Type B pancreatic cell (in vitro differentiated cells): ENCODE results near the gene KCTD19. TPM values are rescaled to one million over a fixed set of nuclear protein-coding genes. Genes with fewer than 3 reads are reported as not detected.

Experiments
- DNase-seq: peaks from one replicate; pipeline ENCODE4 v3.0.0; 2021; ENCODE audit warnings: mixed read lengths; ENCODE audit not compliant: unreplicated experiment; ENCODE audit errors: extremely low spot score
- H3K27ac Mint-ChIP-seq: 2 replicates; pipeline ENCODE4 v1.8.0; 2021; ENCODE audit warnings: mild to moderate bottlenecking, mixed read lengths
- H3K27me3 Mint-ChIP-seq: 2 replicates; pipeline ENCODE4 v1.8.0; 2021; ENCODE audit warnings: mixed read lengths
- H3K36me3 Mint-ChIP-seq: 2 replicates; pipeline ENCODE4 v1.8.0; 2021; ENCODE audit warnings: mixed read lengths
- H3K4me1 Mint-ChIP-seq: one replicate; pipeline ENCODE4 v1.8.0; 2021; ENCODE audit warnings: mixed read lengths; ENCODE audit not compliant: unreplicated experiment
- H3K4me3 Mint-ChIP-seq: 2 replicates; pipeline ENCODE4 v1.8.0; 2021; ENCODE audit warnings: mild to moderate bottlenecking, mixed read lengths
- H3K9me3 Mint-ChIP-seq: 2 replicates; pipeline ENCODE4 v1.8.0; 2021; ENCODE audit warnings: mixed read lengths
- total RNA-seq: library from RNA; stranded (reverse); gene quantifications from 2 replicates; pipeline ENCODE4 v1.2.1, GENCODE V29; 2021; ENCODE audit warnings: low replicate concordance
- TF ChIP-seq, protein P1 (sequence below): fragments of 200-600 bp; sonication (generic); conservative IDR thresholded peaks from 2 replicates; pipeline ENCODE4 v1.5.0; 2021; ENCODE audit warnings: antibody characterized with exemption, mild to moderate bottlenecking

Gene KCTD19
- total RNA-seq, 1 donor from 2014 or later: 0.56 TPM

DNA sequence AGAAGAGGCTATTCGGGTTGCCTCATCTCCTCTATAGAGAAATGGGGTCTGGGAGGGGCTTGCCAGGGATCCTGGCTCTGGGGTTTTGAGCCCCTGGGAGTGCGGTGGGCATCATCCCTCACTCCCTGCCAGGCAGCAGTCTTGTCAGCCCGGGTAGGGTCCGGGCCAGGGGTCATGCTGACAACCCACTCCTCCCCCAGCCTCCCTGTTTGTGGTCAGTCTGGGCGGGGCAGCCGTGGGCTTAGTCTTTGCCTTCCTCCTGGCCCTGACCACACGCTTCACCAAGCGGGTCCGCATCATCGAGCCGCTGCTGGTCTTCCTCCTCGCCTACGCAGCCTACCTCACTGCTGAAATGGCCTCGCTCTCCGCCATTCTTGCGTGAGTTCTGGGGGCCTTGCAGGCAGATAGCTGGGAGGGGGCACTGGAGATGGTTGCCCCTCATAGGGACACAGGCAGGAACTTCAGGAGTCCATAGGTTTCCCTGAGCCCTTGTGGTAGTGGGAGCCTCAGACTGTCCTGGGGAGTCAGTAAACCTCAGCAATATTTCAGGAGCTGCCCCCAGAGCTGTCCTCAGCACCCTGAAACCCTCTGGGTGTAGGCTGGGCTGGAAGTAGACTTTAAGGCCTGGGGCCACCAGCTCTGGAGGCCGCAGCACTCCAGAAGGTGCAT lies 70.9 kb downstream of the KCTD19 start:
- no peak for DNase-seq
- Mint-ChIP-seq H3K4me3 (no peak overlapping the region), H3K27ac (no peak overlapping the region), H3K36me3 (no peaks in the 10 kb centered on the region), H3K4me1 (peaks cover 5% of the 10 kb centered on the region), H3K9me3 (no peaks in the 10 kb centered on the region), H3K27me3 (peaks cover 21% of the 10 kb centered on the region)
- TF ChIP-seq, protein P1, sequence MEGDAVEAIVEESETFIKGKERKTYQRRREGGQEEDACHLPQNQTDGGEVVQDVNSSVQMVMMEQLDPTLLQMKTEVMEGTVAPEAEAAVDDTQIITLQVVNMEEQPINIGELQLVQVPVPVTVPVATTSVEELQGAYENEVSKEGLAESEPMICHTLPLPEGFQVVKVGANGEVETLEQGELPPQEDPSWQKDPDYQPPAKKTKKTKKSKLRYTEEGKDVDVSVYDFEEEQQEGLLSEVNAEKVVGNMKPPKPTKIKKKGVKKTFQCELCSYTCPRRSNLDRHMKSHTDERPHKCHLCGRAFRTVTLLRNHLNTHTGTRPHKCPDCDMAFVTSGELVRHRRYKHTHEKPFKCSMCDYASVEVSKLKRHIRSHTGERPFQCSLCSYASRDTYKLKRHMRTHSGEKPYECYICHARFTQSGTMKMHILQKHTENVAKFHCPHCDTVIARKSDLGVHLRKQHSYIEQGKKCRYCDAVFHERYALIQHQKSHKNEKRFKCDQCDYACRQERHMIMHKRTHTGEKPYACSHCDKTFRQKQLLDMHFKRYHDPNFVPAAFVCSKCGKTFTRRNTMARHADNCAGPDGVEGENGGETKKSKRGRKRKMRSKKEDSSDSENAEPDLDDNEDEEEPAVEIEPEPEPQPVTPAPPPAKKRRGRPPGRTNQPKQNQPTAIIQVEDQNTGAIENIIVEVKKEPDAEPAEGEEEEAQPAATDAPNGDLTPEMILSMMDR: no peak

DNA sequence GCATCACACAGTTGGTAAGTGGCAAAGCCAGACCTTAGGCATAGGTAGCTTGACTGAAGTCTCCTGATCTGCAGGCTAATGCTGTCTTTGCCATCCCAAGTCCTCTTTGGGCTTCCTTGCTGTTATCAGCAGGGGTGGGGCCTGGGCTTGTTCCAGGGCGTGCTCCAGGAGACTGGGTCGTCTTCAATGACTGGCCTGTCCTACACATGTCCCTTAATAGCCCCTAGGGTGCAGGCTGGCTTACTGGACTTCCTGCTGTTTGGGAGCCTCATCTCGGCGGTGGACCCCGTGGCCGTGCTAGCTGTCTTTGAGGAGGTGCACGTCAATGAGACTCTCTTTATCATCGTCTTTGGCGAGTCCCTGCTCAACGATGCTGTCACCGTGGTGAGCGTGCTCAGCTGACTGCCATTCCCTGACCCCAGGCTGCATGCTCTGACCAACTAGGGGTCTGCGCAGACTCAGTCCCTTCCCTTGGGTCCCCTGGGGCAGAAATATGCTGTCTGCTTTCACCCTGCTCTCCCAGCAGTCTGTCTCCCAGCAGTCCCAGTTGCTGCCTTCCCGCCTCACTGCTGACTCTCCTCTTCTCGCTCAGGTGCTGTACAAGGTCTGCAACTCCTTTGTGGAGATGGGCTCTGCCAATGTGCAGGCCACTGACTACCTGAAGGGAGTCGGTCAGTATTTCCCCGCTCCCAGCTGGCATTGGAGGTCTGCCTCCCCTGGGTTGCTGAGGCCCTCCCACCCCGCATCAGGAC lies 71.6 kb downstream of the KCTD19 start:
- H3K27me3 Mint-ChIP-seq: peaks cover 24% of the 10 kb centered on the region
- no peaks in the 10 kb centered on the region for H3K9me3 Mint-ChIP-seq
- TF ChIP-seq, protein P1: no peak
- no peaks in the 10 kb centered on the region for H3K36me3 Mint-ChIP-seq
- no peak overlapping the region for H3K4me3 Mint-ChIP-seq
- no peak for DNase-seq
- H3K4me1 Mint-ChIP-seq: peaks cover 5% of the 10 kb centered on the region
- H3K27ac Mint-ChIP-seq: no peak overlapping the region

DNA sequence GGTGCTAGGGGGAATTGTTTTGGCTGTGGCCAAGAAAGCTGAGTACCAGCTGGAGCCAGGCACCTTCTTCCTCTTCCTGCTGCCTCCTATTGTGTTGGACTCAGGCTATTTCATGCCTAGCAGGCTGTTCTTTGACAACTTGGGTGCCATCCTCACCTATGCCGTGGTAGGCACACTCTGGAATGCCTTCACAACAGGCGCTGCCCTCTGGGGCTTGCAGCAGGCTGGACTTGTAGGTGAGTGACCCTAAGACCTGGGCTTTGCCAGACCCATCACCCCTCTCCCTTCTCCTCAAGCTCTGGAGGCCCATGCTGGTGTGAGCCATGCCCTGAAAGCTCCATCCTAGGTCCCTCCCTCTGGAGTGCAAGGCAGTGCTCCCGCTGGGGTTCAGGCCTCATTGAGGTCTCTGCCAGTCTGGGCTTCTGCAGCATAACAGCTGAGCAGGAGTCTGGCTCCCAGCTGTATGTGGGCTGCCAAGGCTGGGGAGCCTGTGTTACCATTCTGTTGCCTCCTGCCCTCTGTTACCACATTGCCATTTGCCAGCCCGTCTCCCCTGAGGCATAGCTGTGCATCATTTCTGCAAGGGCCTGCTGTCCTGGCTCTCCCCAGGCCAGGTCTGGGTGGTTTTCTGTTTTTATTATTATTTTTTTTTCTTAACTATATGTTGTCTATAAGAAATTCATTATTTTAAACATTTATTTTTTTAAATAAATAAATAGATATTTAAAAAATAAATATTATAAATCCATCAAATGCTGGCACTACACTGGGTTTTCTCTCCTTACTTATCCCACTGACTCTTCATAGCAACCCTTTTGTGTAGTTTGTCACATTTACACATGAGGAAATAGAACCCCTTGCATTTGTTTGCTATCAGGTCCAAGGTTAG lies 73.7 kb downstream of the KCTD19 start:
- DNase-seq: no peak
- no peaks in the 10 kb centered on the region for H3K36me3 Mint-ChIP-seq
- H3K4me3 Mint-ChIP-seq: no peak overlapping the region
- H3K9me3 Mint-ChIP-seq: no peaks in the 10 kb centered on the region
- TF ChIP-seq, protein P1: no peak
- H3K4me1 Mint-ChIP-seq: peaks cover 17% of the 10 kb centered on the region
- H3K27me3 Mint-ChIP-seq: peaks cover 37% of the 10 kb centered on the region
- no peak overlapping the region for H3K27ac Mint-ChIP-seq

DNA sequence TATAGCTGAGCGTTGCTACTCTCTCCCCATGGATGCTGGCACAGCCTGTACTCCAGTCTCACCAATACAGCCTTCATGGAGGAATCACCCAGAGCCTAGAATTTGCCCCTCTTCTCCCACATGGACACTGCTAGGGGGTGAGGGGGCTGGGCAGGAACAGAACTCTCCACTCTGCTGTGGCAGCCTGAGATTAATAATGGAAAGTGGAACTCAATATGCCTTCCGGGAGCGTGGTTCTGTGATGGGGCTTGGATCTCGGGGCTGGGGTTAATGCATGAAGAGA lies 76.6 kb downstream of the KCTD19 start:
- Mint-ChIP-seq H3K27ac (no peak overlapping the region), H3K9me3 (no peaks in the 10 kb centered on the region), H3K36me3 (no peaks in the 10 kb centered on the region), H3K4me1 (peaks cover 22% of the 10 kb centered on the region), H3K4me3 (peak overlapping the region; percentile 87), H3K27me3 (peaks cover 40% of the 10 kb centered on the region)
- DNase-seq: no peak
- TF ChIP-seq, protein P1: no peak

GRCh38 chr16:67249178-67250044 lies 77.1 kb downstream of the KCTD19 start:
- DNase-seq: no peak
- no peaks in the 10 kb centered on the region for H3K36me3 Mint-ChIP-seq
- TF ChIP-seq, protein P1: no peak
- no peak overlapping the region for H3K27ac Mint-ChIP-seq
- H3K9me3 Mint-ChIP-seq: no peaks in the 10 kb centered on the region
- peaks cover 22% of the 10 kb centered on the region for H3K4me1 Mint-ChIP-seq
- H3K27me3 Mint-ChIP-seq: peaks cover 40% of the 10 kb centered on the region
- peak overlapping the region; percentile 87 for H3K4me3 Mint-ChIP-seq
